H1 (cell line): ENCODE results near the gene SLC30A3.

Experiments
- EP300 ChIP-seq, 2 experiments: IDR thresholded peaks; 1 replicate in 1 of 2; 2 replicates in 1 of 2; pipeline ENCODE4 v1.6.1; 2011 to 2012; ENCODE audit warnings: low read depth in 2 of 2, low read length in 2 of 2, mild to moderate bottlenecking in 2 of 2, borderline replicate concordance in 1 of 2, inconsistent platforms in 1 of 2, moderate library complexity in 1 of 2
- JUN ChIP-seq: IDR thresholded peaks from 2 replicates; pipeline ENCODE4 v1.6.1; 2011; ENCODE audit warnings: low read depth, mild to moderate bottlenecking, improper control_type of control experiment, low read length
- TF ChIP-seq, protein P1 (sequence below), 3 experiments: IDR thresholded peaks; 1 replicate in 2 of 3; 2 replicates in 1 of 3; pipeline versions ENCODE4 v1.5.1 to v1.6.1; 2011; ENCODE audit warnings: low read length in 3 of 3, mild to moderate bottlenecking in 3 of 3, inconsistent platforms in 2 of 3, low read depth in 1 of 3, moderate library complexity in 1 of 3; ENCODE audit not compliant: insufficient read depth in 1 of 3; ENCODE audit errors: control extremely low read depth in 1 of 3

DNA sequence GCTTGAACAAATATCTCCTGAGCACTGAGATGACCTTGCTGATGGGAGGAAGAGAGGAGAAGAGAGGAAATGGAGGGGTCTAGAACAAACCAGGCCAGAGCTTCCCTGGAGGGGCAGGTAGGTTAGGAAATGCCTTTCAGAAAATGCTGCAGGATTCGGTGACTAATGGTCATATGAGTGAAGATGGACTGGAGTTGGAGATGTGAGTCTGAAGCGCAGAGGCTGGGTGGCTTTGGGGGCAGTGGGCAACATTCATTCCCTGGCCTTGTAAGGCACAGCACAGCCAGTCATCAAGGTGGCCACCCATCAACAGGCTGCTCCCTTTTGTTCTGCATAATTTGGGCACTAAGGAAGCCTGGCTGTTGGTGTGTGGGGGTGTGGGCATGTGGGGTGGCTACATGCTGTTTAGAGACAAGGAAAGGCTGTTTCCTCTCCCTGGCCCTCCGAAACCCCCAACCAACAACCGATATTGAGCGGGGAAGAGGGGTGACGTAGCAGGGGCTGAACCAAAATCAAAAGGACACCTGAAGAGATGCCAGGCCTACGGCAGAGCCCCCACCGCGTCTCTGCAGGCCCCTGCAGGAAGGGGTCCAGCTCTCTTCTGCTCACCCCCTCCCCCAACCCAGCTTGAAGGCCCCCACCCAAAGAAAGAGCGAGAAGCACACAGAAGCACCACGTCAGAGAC is 1.5 kb downstream of the SLC30A3 start:
- TF ChIP-seq, protein P1, sequence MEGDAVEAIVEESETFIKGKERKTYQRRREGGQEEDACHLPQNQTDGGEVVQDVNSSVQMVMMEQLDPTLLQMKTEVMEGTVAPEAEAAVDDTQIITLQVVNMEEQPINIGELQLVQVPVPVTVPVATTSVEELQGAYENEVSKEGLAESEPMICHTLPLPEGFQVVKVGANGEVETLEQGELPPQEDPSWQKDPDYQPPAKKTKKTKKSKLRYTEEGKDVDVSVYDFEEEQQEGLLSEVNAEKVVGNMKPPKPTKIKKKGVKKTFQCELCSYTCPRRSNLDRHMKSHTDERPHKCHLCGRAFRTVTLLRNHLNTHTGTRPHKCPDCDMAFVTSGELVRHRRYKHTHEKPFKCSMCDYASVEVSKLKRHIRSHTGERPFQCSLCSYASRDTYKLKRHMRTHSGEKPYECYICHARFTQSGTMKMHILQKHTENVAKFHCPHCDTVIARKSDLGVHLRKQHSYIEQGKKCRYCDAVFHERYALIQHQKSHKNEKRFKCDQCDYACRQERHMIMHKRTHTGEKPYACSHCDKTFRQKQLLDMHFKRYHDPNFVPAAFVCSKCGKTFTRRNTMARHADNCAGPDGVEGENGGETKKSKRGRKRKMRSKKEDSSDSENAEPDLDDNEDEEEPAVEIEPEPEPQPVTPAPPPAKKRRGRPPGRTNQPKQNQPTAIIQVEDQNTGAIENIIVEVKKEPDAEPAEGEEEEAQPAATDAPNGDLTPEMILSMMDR (IDR thresholded peaks at IDR 0.05; ENCODE audit: control extremely low read depth in 1 of 3, insufficient read depth in 1 of 3, low read depth in 1 of 3, low read length in 3 of 3): no peak
- TF ChIP-seq EP300 (IDR thresholded peaks at IDR 0.05; ENCODE audit: borderline replicate concordance in 1 of 2, low read depth in 2 of 2, low read length in 2 of 2) (no peak), JUN (no peak)
